GM21529 (cell line): ENCODE data around the gene NKPD1.

ENCODE experiments used
- ATAC-seq: cut with Tn5 transposase; IDR thresholded peaks from one replicate; pipeline ENCODE4 v1.9.1; 2021; ENCODE audit not compliant: unreplicated experiment

The NKPD1 gene

GRCh38 chr19:45173816-45174215 is 13.0 kb upstream of the NKPD1 start:
- no peak for ATAC-seq

- no peak for ATAC-seq
Observed at GRCh38 chr19:45172611-45173208, 11.9 kb upstream of the NKPD1 start.

- ATAC-seq, result no peak
Observed at GRCh38 chr19:45172173-45172572, 11.4 kb upstream of the NKPD1 start.

GRCh38 chr19:45171211-45171623 is 10.4 kb upstream of the NKPD1 start:
- ATAC-seq, result no peak

- ATAC-seq, result no peak
Observed at GRCh38 chr19:45170146-45171106, 9.6 kb upstream of the NKPD1 start.

GRCh38 chr19:45169602-45170001 is 8.8 kb upstream of the NKPD1 start:
- ATAC-seq, result no peak

- ATAC-seq, result no peak
Observed at GRCh38 chr19:45168767-45169351, 8.1 kb upstream of the NKPD1 start.

- ATAC-seq, result no peak
Observed at GRCh38 chr19:45166723-45167252, 6.0 kb upstream of the NKPD1 start.

GRCh38 chr19:45164577-45165335 is 4.0 kb upstream of the NKPD1 start:
- peak; percentile 78 for ATAC-seq

GRCh38 chr19:45163751-45164460 is 3.1 kb upstream of the NKPD1 start:
- ATAC-seq, result no peak

- no peak for ATAC-seq
Observed at GRCh38 chr19:45163156-45163555, 2.4 kb upstream of the NKPD1 start.

- ATAC-seq, result no peak
Observed at GRCh38 chr19:45162608-45163143, 1.9 kb upstream of the NKPD1 start.

- ATAC-seq, result no peak
Observed at GRCh38 chr19:45161738-45162607, 1.2 kb upstream of the NKPD1 start.

GRCh38 chr19:45159971-45160324 is 834 bp downstream of the NKPD1 start:
- no peak for ATAC-seq

GRCh38 chr19:45159210-45159970 is 1.4 kb downstream of the NKPD1 start:
- ATAC-seq, result no peak

- no peak for ATAC-seq
Observed at GRCh38 chr19:45158503-45159209, 2.1 kb downstream of the NKPD1 start.

GRCh38 chr19:45156751-45157150 is 4.0 kb downstream of the NKPD1 start:
- ATAC-seq, result no peak
